ENCODE measurements around the gene NOL12.

NOL12 gene

GRCh38 chr22:37659897-37660708 lies 26.0 kb upstream of the NOL12 start:
- no peak for DNase-seq

- DNase-seq = no peak
These were observed 25.5 kb upstream of the NOL12 start for GRCh38 chr22:37660709-37661045.

- peak; percentile 44 for DNase-seq
These were observed 24.8 kb upstream of the NOL12 start for GRCh38 chr22:37661160-37661924.

GRCh38 chr22:37662039-37662438 lies 24.1 kb upstream of the NOL12 start:
- DNase-seq = no peak

- DNase-seq = no peak
These were observed 22.5 kb upstream of the NOL12 start for GRCh38 chr22:37663521-37664140.

GRCh38 chr22:37664249-37665101 lies 21.7 kb upstream of the NOL12 start:
- DNase-seq = no peak

GRCh38 chr22:37665487-37665886 lies 20.7 kb upstream of the NOL12 start:
- no peak for DNase-seq

GRCh38 chr22:37669586-37669985 lies 16.6 kb upstream of the NOL12 start:
- DNase-seq = no peak

- DNase-seq = no peak
These were observed 13.8 kb upstream of the NOL12 start for GRCh38 chr22:37672206-37672919.

GRCh38 chr22:37672920-37673455 lies 13.2 kb upstream of the NOL12 start:
- no peak for DNase-seq

GRCh38 chr22:37674248-37674647 lies 11.9 kb upstream of the NOL12 start:
- DNase-seq = no peak

GRCh38 chr22:37674951-37675929 lies 10.9 kb upstream of the NOL12 start, which contains the start of gene LGALS1:
TSS of gene LGALS1 (plus strand) at chr22:37675636. CDS start at chr22:37675703, 67 bp downstream.
- peak; percentile 50 for DNase-seq

- no peak for DNase-seq
These were observed 10.0 kb upstream of the NOL12 start for GRCh38 chr22:37675930-37676735.

GRCh38 chr22:37676736-37677492 lies 9.2 kb upstream of the NOL12 start:
- peak; percentile 94 for DNase-seq

- no peak for DNase-seq
These were observed 8.6 kb upstream of the NOL12 start for GRCh38 chr22:37677493-37677974.

GRCh38 chr22:37678372-37678771 lies 7.8 kb upstream of the NOL12 start:
- no peak for DNase-seq

GRCh38 chr22:37679670-37680069 lies 6.5 kb upstream of the NOL12 start:
- no peak for DNase-seq

- no peak for DNase-seq
These were observed 5.8 kb upstream of the NOL12 start for GRCh38 chr22:37680191-37680851.
